HEK293T (cell line): ENCODE measurements around the gene SLC7A6OS.

ENCODE experiments used
- ARNT ChIP-seq: fragments of 450-650 bp; IDR thresholded peaks from 2 replicates; pipeline ENCODE4 v1.6.1; 2017; ENCODE audit warnings: mild to moderate bottlenecking
- BHLHE40 ChIP-seq: fragments of 450-650 bp; IDR thresholded peaks from 2 replicates; pipeline ENCODE4 v1.6.1; 2016; ENCODE audit warnings: mild to moderate bottlenecking, moderate library complexity, borderline replicate concordance
- ELF4 ChIP-seq: fragments of 450-650 bp; IDR thresholded peaks from 2 replicates; pipeline ENCODE4 v1.6.1; 2017; ENCODE audit warnings: antibody characterized with exemption
- FOXA1 ChIP-seq: fragments of 450-650 bp; IDR thresholded peaks from 2 replicates; pipeline ENCODE4 v1.6.1; 2016; ENCODE audit warnings: mild to moderate bottlenecking
- FOXK2 ChIP-seq: fragments of 450-650 bp; IDR thresholded peaks from 2 replicates; pipeline ENCODE4 v1.6.1; 2016; ENCODE audit warnings: mild to moderate bottlenecking
- FOXM1 ChIP-seq: fragments of 450-650 bp; IDR thresholded peaks from 2 replicates; pipeline ENCODE4 v1.6.1; 2017; ENCODE audit warnings: mild to moderate bottlenecking, borderline replicate concordance
- LEF1 ChIP-seq: fragments of 450-650 bp; IDR thresholded peaks from 2 replicates; pipeline ENCODE4 v1.6.1; 2017; ENCODE audit warnings: mild to moderate bottlenecking, borderline replicate concordance
- NFRKB ChIP-seq: fragments of 450-650 bp; IDR thresholded peaks from 2 replicates; pipeline ENCODE4 v1.6.1; 2016; ENCODE audit warnings: mild to moderate bottlenecking, moderate library complexity
- SP1 ChIP-seq: fragments of 450-650 bp; IDR thresholded peaks from 2 replicates; pipeline ENCODE4 v1.6.1; 2017
- SUZ12 ChIP-seq: fragments of 450-650 bp; IDR thresholded peaks from 2 replicates; pipeline ENCODE4 v1.6.1; 2016; ENCODE audit warnings: mild to moderate bottlenecking
- ZNF384 ChIP-seq: fragments of 450-650 bp; IDR thresholded peaks from 2 replicates; pipeline ENCODE4 v1.6.1; 2016

DNA sequence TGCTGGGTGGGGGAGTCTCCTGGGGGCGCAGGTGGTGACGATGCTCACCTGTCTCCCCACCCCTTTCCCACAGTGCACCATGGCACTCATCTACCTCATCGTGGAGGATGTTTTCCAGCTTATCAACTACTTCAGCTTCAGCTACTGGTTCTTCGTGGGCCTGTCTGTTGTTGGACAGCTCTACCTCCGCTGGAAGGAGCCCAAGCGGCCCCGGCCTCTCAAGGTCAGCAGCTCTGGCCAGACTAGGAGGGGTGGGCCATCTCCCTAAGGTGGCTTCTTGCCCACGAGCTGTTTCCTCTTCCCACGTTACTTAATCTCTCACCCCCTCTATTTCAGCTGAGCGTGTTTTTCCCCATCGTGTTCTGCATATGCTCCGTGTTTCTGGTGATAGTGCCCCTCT, 14.5 kb downstream of the SLC7A6OS start:
- TF ChIP-seq FOXM1 (no peak), LEF1 (no peak), SP1 (no peak), ZNF384 (no peak), NFRKB (no peak), BHLHE40 (no peak), ARNT (no peak), SUZ12 (no peak), FOXK2 (no peak), FOXA1 (no peak), ELF4 (no peak)
